ENCODE results near the gene UPF3A. TPM values are rescaled to one million over a fixed set of nuclear protein-coding genes. Genes with fewer than 3 reads are reported as not detected.

Gene UPF3A
- total RNA-seq, 1 donor from 2014 or later = 21.8 TPM

GRCh38 chr13:114311387-114311786 lies 30.0 kb downstream of the UPF3A start:
- intact Hi-C loops (cut with micrococcal nuclease) = no loop called here
- Histone ChIP-seq H3K27me3 (ENCODE audit: low read depth) (no peaks in the 10 kb centered on the region), H3K4me1 (peaks cover 32% of the 10 kb centered on the region), H3K27ac (replicated peaks) (no peak overlapping the region), H3K4me3 (no peak overlapping the region), H3K9me3 (replicated peaks) (no peaks in the 10 kb centered on the region), H3K36me3 (peaks cover 10% of the 10 kb centered on the region)
- DNase-seq = no peak
- TF ChIP-seq CTCF (IDR thresholded peaks at IDR 0.05; ENCODE audit: borderline replicate concordance) = no peak

- H3K36me3 ChIP-seq = peaks cover 5% of the 10 kb centered on the region
- no peaks in the 10 kb centered on the region for H3K9me3 ChIP-seq (replicated peaks)
- no peak for DNase-seq
- H3K27me3 ChIP-seq (ENCODE audit: low read depth) = no peaks in the 10 kb centered on the region
- TF ChIP-seq CTCF (IDR thresholded peaks at IDR 0.05; ENCODE audit: borderline replicate concordance) = no peak
- no peak overlapping the region for H3K27ac ChIP-seq (replicated peaks)
- peaks cover 37% of the 10 kb centered on the region for H3K4me1 ChIP-seq
- intact Hi-C loops (cut with micrococcal nuclease) = no loop called here
- no peak overlapping the region for H3K4me3 ChIP-seq
Observed at GRCh38 chr13:114311908-114312307, 30.5 kb downstream of the UPF3A start.

GRCh38 chr13:114313061-114313860 lies 31.9 kb downstream of the UPF3A start:
- H3K4me3 ChIP-seq = peak overlapping the region; percentile 93
- no peak for TF ChIP-seq CTCF (IDR thresholded peaks at IDR 0.05; ENCODE audit: borderline replicate concordance)
- intact Hi-C loops (cut with micrococcal nuclease) = no loop called here
- DNase-seq = no peak
- H3K4me1 ChIP-seq = peaks cover 50% of the 10 kb centered on the region
- H3K36me3 ChIP-seq = no peaks in the 10 kb centered on the region
- peak overlapping the region; percentile 97 for H3K27ac ChIP-seq (replicated peaks)
- no peaks in the 10 kb centered on the region for H3K9me3 ChIP-seq (replicated peaks)
- no peaks in the 10 kb centered on the region for H3K27me3 ChIP-seq (ENCODE audit: low read depth)

- no peak for TF ChIP-seq CTCF (IDR thresholded peaks at IDR 0.05; ENCODE audit: borderline replicate concordance)
- peak; percentile 97 for DNase-seq
- intact Hi-C loops (cut with micrococcal nuclease) = no loop called here
- Histone ChIP-seq H3K9me3 (replicated peaks) (no peaks in the 10 kb centered on the region), H3K4me3 (peak within 1 kb of the TSS; percentile 93), H3K36me3 (no peaks in the 10 kb centered on the region), H3K27ac (replicated peaks) (peak within 1 kb of the TSS; percentile 97), H3K27me3 (ENCODE audit: low read depth) (no peaks in the 10 kb centered on the region), H3K4me1 (peaks cover 61% of the 10 kb centered on the region)
Observed at GRCh38 chr13:114314074-114314912, 32.9 kb downstream of the UPF3A start, which contains the start of gene CHAMP1. Gene CHAMP1, plus strand, starts transcription at chr13:114314503. Its CDS starts 9,340 bp downstream, at chr13:114323843.

GRCh38 chr13:114315074-114315785 lies 33.8 kb downstream of the UPF3A start:
- TF ChIP-seq CTCF (IDR thresholded peaks at IDR 0.05; ENCODE audit: borderline replicate concordance) = no peak
- DNase-seq = no peak
- peak overlapping the region; percentile 93 for H3K4me3 ChIP-seq
- intact Hi-C loops (cut with micrococcal nuclease) = no loop called here
- H3K27me3 ChIP-seq (ENCODE audit: low read depth) = no peaks in the 10 kb centered on the region
- peaks cover 70% of the 10 kb centered on the region for H3K4me1 ChIP-seq
- no peaks in the 10 kb centered on the region for H3K9me3 ChIP-seq (replicated peaks)
- H3K27ac ChIP-seq (replicated peaks) = peak overlapping the region; percentile 97
- H3K36me3 ChIP-seq = no peaks in the 10 kb centered on the region
